Adrenal gland (tissue), 12 donors: ENCODE measurements around the gene CPT1B. TPM values are rescaled to one million over a fixed set of nuclear protein-coding genes. Genes with fewer than 3 reads are reported as not detected.

Source experiments
- DNase-seq, 7 donors: peaks; one replicate each; pipeline ENCODE4 v3.0.0-alpha.2; 2019 to 2020
- H3K27ac ChIP-seq, 5 donors: fragments of 200-600 bp; sonication (generic) in 4 of 5; 1 replicate in 3 of 5; 2 replicates in 2 of 5; pipeline versions ENCODE4 v1.5.1 to v1.8.0; 2016 to 2020; ENCODE audit warnings: mild to moderate bottlenecking in 1 of 5
- H3K27me3 ChIP-seq: fragments of 200-600 bp; 2 replicates; pipeline ENCODE4 v1.8.0; 2021
- H3K36me3 ChIP-seq, 2 donors: fragments of 200-600 bp; replicated peaks in 1 of 2; 1 replicate in 1 of 2; 2 replicates in 1 of 2; pipeline versions ENCODE4 v1.5.1 to v1.8.0; 2018 to 2022
- H3K4me1 ChIP-seq, 2 donors: fragments of 200-600 bp; replicated peaks in 1 of 2; 1 replicate in 1 of 2; 2 replicates in 1 of 2; pipeline versions ENCODE4 v1.5.1 to v1.8.0; 2018 to 2021
- H3K4me3 ChIP-seq, 4 donors: fragments of 200-600 bp; sonication (generic) in 3 of 4; one replicate each; pipeline ENCODE4 v1.5.1; 2016 to 2018
- H3K9me3 ChIP-seq, 3 donors: fragments of 200-600 bp; sonication (generic) in 1 of 3; replicated peaks in 1 of 3; 1 replicate in 2 of 3; 2 replicates in 1 of 3; pipeline versions ENCODE4 v1.5.1 to v1.8.0; 2016 to 2021
- POLR2A ChIP-seq, 2 donors: fragments of 450-650 bp; IDR thresholded peaks; one replicate each; pipeline ENCODE4 v1.6.1; 2017; ENCODE audit warnings: antibody characterized with exemption in 2 of 2, mild to moderate bottlenecking in 2 of 2, moderate library complexity in 1 of 2
- WGBS, 4 donors: extraction: QIAGEN DNeasy Blood & Tissue Kit in 2 of 4; methylation state at CpG; one replicate each; pipeline versions ENCODE4 v1.1.5 to v1.1.7; 2013 to 2017; 5-methylcytosine and 5-hydroxymethylcytosine counted together
- intact Hi-C, 2 donors: fragments of 100-400 bp; cut with DNase I; formaldehyde crosslinking; loops; one replicate each; pipeline versions ENCODE4 v1.14.1 to v1.15.0; 2022 to 2023
- polyA plus RNA-seq, 3 donors: library from polyadenylated mRNA; stranded (reverse); fragments of 200-250 nt in 2 of 3; fragments of 350-450 nt in 1 of 3; fragmentation: Illumina TruSeq in 1 of 3; extraction: RNeasy Lipid Tissue Mini Kit (QIAGEN cat#74804) in 1 of 3; gene quantifications; one replicate each; pipeline ENCODE4 v1.2.3, GENCODE V29; 2013 to 2014
- total RNA-seq, 9 donors: library from RNA; depleted of rRNA in 4 of 9; stranded (reverse); fragments of >200 nt in 4 of 9; fragments of 120-200 nt in 1 of 9; fragmentation: NEBNext Ultra II Directional in 1 of 9; extraction: Animal tissue kit (Norgen Biotek cat#: 25700) in 1 of 9; gene quantifications; one replicate each; pipeline versions ENCODE4 v1.1.0 to v1.2.4, GENCODE V29; 2013 to 2023
- TF ChIP-seq, protein P1 (sequence below), 6 experiments: fragments of 450-650 bp in 4 of 6; fragments of 200-600 bp in 2 of 6; sonication (generic) in 1 of 6; IDR thresholded peaks; 1 replicate in 5 of 6; 2 replicates in 1 of 6; pipeline versions ENCODE4 v1.5.1 to v1.8.0; 2016 to 2021; ENCODE audit warnings: antibody characterized with exemption in 6 of 6, mild to moderate bottlenecking in 2 of 6, moderate library complexity in 1 of 6
- donor health status: healthy with polysubstance abuse.
- donor health status: Bipolar disorder and iron deficiency.
- donor health status: DM: yes; HTN: yes; CAD: no.
- donor health status: DM: no; HTN: no; CAD: no.
- donor health status: DM: no; HTN: no; CAD: no.
- donor health status: DM: yes; HTN: yes; CAD: no.

CPT1B gene
- total and polyA plus RNA-seq, 12 donors, result 6.2 to 76.1 (median 16.5) TPM

DNA sequence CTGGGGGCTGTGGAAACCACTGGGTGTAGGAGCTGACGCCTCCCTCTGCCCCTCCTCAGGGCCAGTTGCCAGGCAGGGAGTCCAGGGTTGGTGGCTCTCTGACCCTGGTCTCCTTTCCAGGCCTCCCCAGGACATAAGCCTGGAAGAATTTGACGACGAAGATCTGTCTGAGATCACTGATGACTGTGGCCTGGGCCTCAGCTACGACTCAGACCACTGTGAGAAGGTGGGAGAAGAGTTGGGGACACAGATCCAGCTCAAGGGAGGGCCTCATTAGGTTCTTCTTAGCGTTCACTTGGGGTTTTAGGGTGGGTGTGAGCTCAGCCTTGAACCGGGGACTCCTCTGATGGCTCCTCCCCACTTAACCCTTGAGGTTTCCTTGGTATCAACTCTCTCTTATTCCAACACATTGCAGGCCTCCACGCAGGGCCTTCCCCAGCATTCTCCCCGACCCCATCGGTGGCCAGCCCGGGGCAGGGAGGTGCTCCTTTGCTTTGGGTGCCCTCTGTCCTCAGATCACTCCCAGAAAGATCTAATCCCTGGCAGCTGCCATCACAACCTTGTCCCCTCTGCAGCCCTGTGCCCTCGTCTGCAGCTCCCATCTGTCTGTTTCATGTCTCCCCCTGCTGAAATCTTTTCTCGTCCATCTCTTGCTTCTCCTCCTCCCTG is 23.6 kb upstream of the CPT1B start:
- Histone ChIP-seq H3K27me3 (peaks cover 6% of the 10 kb centered on the region), H3K4me1 (peaks cover 0 to 5% of the 10 kb centered on the region in 2 donors), H3K4me3 (no peak overlapping the region), H3K36me3 (peaks cover 0 to 14% of the 10 kb centered on the region in 2 donors), H3K27ac (peak overlapping the region in 1 of 5 donors; percentile 30), H3K9me3 (no peaks in the 10 kb centered on the region)
- TF ChIP-seq POLR2A (IDR thresholded peaks at IDR 0.05), result no peak
- intact Hi-C loops, result no loop called here
- DNase-seq, result peak in 1 of 7 donors; percentile 50
- 57 to 81% (median 59%) methylated on average over 9 to 12 of the region's 12 CpGs for WGBS, 4 donors

DNA sequence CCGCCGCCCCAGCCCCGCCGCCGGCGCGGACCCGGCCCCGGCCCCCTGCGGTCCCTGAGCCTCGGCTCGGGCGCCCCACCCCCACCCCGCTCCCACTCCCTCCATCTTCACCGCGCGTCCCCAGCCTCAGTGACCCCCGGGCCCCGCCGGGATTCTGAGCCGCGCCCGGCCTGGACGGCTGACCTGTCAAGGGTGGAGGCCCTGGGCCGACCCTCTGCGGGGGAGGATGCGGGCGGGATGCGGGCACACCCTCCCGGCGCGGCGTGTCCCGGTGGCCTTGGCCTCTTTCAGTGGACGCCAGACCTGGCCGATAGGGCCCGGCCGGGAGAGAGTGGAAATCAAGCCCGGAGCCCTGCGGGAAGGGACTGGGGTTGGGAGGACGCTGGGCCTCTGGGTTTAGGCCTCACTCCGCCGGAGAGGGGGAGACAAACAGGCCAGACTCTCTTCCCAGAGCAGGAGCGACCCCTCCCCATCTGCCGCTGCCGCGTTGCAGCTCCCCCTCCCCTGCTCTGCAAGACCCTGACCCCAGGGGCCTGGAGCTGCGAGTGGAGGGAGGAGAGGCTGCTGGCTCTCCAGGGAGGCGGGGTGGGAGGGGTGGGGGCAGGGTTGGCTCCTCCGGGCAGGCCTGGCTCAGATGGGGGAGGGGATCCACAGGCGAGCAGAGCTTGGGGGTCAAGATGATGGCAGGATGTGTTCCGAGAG is 22.9 kb upstream of the CPT1B start:
- Histone ChIP-seq H3K27ac (peak overlapping the region in 1 of 5 donors; percentile 30), H3K36me3 (peaks cover 0 to 14% of the 10 kb centered on the region in 2 donors), H3K4me3 (peak overlapping the region in 1 of 4 donors; percentile 68), H3K4me1 (peaks cover 0 to 5% of the 10 kb centered on the region in 2 donors), H3K27me3 (peaks cover 6% of the 10 kb centered on the region), H3K9me3 (no peaks in the 10 kb centered on the region)
- TF ChIP-seq, protein P1, sequence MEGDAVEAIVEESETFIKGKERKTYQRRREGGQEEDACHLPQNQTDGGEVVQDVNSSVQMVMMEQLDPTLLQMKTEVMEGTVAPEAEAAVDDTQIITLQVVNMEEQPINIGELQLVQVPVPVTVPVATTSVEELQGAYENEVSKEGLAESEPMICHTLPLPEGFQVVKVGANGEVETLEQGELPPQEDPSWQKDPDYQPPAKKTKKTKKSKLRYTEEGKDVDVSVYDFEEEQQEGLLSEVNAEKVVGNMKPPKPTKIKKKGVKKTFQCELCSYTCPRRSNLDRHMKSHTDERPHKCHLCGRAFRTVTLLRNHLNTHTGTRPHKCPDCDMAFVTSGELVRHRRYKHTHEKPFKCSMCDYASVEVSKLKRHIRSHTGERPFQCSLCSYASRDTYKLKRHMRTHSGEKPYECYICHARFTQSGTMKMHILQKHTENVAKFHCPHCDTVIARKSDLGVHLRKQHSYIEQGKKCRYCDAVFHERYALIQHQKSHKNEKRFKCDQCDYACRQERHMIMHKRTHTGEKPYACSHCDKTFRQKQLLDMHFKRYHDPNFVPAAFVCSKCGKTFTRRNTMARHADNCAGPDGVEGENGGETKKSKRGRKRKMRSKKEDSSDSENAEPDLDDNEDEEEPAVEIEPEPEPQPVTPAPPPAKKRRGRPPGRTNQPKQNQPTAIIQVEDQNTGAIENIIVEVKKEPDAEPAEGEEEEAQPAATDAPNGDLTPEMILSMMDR (IDR thresholded peaks at IDR 0.05), result no peak
- TF ChIP-seq POLR2A (IDR thresholded peaks at IDR 0.05), result no peak
- intact Hi-C loops, result no loop called here
- 9 to 38% (median 20%) methylated on average over 4 to 52 of the region's 52 CpGs for WGBS, 4 donors
- DNase-seq, result peak in 2 of 7 donors; percentile 55 to 56

DNA sequence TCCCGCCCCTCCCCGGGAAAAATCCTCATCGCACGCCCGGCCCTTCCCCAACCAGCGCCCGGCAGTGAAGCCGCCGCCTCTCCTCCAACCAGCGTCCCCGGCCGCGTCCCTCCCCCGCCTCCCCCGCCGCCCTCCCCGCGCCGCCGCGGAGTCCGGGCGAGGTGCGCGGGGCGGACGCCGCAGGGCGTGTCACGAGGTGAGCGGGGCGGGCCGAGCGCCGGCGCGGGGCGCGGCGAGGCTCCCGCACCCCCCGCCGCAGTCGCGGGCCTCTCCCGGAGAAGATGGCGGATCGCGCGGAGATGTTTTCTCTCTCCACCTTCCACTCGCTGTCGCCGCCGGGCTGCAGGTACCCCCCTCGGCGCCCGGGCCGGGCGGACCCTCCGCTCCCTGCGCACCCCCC is 22.3 kb upstream of the CPT1B start, which contains the start of gene MAPK8IP2:
Gene MAPK8IP2 (plus strand): TSS at position 256 of the 400 bp plus-strand sequence. CDS start 26 bp downstream, at position 282.
- peak within 1 kb of the TSS in 1 of 4 donors; percentile 68 for H3K4me3 ChIP-seq
- peaks cover 0 to 10% of the 10 kb centered on the region in 2 donors for H3K36me3 ChIP-seq
- WGBS, 4 donors, result 0 to 8% (median 1%) methylated on average over 2 to 57 of the region's 61 CpGs
- peaks cover 0 to 5% of the 10 kb centered on the region in 2 donors for H3K4me1 ChIP-seq
- H3K27ac ChIP-seq, result peak within 1 kb of the TSS in 2 of 5 donors; percentile 16 to 30
- no peaks in the 10 kb centered on the region for H3K9me3 ChIP-seq
- intact Hi-C loops, result no loop called here
- TF ChIP-seq, protein P1 (IDR thresholded peaks at IDR 0.05), result no peak
- no peak for TF ChIP-seq POLR2A (IDR thresholded peaks at IDR 0.05)
- DNase-seq, result peak in 3 of 7 donors; percentile 41 to 60 (median 50)
- H3K27me3 ChIP-seq, result peaks cover 6% of the 10 kb centered on the region

DNA sequence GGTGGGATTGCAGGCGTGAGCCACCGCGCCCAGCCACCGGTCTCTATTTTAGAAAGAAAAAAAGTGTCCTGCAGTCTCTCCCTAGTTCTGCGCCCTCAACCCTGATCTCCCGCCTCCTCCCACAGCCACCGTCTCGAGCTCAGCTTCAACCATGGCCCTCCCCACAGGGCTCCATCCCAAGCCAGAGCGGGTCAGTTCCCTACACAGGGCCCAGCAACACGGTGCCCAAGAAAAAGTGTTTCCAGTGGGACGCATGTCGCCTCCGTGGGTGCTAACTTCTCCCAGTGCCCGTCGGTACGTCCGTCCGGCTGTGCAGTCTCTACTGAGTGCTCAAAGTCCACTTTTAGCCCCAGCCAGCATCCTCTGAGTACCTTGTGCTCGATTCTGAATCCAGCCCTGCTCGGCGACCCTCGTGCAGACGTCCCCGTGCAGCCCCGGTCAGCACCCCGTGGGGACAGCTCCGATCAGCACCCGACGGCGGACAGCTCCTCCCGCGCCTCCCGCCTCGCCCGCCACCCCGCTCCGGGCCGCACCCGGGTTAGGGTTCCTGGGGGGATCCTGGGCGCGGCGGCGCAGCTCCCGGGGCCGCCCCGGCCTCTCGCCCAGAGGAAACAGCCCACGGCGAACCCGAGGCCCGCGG is 21.7 kb upstream of the CPT1B start:
- no peaks in the 10 kb centered on the region for H3K9me3 ChIP-seq
- H3K27ac ChIP-seq, result peak overlapping the region in 1 of 5 donors; percentile 16
- H3K4me1 ChIP-seq, result peaks cover 0 to 5% of the 10 kb centered on the region in 2 donors
- H3K4me3 ChIP-seq, result peak overlapping the region in 1 of 4 donors; percentile 68
- H3K27me3 ChIP-seq, result peaks cover 6% of the 10 kb centered on the region
- 13 to 20% (median 15%) methylated on average over 27 to 52 of the region's 52 CpGs for WGBS, 4 donors
- DNase-seq, result peak in 6 of 7 donors; percentile 60 to 69 (median 62)
- TF ChIP-seq, protein P1 (IDR thresholded peaks at IDR 0.05), result no peak
- peaks cover 0 to 4% of the 10 kb centered on the region in 2 donors for H3K36me3 ChIP-seq
- intact Hi-C loops, result no loop called here
